Neural cell (in vitro differentiated cells): ENCODE results near the gene AQP12A. TPM values are rescaled to one million over a fixed set of nuclear protein-coding genes. Genes with fewer than 3 reads are reported as not detected.

Experiments used
- H2AFZ ChIP-seq: fragments of 200-600, 300-800 bp; sonication (generic), shearing (Covaris generic); 2 replicates; pipeline ENCODE4 v1.6.0; 2014; ENCODE audit warnings: low read depth, mild to moderate bottlenecking, antibody characterized with exemption, low read length, moderate library complexity
- H3F3A ChIP-seq: fragments of 200-600 bp; shearing (Covaris generic); 2 replicates; pipeline ENCODE4 v1.6.1; 2016; ENCODE audit warnings: mild to moderate bottlenecking, moderate library complexity, mixed read lengths, antibody characterized with exemption, low read length; ENCODE audit not compliant: insufficient read depth, poor library complexity, severe bottlenecking
- H3K27ac ChIP-seq: fragments of 200-600, 300-800 bp; sonication (generic), shearing (Covaris generic); 2 replicates; pipeline ENCODE4 v1.5.1; 2014; ENCODE audit warnings: mild to moderate bottlenecking, low read length, moderate library complexity
- H3K27me3 ChIP-seq: fragments of 300-800, 200-600 bp; sonication (generic), shearing (Covaris generic); 2 replicates; pipeline ENCODE4 v1.6.0; 2014; ENCODE audit warnings: mild to moderate bottlenecking, low read depth, low read length, moderate library complexity; ENCODE audit not compliant: insufficient read depth
- H3K36me3 ChIP-seq: fragments of 300-800, 200-600 bp; sonication (generic), shearing (Covaris generic); 2 replicates; pipeline ENCODE4 v1.5.1; 2014; ENCODE audit warnings: mild to moderate bottlenecking, antibody characterized with exemption, low read length, moderate library complexity; ENCODE audit not compliant: insufficient read depth
- H3K4me2 ChIP-seq: fragments of 300-800, 200-600 bp; sonication (generic), shearing (Covaris generic); 2 replicates; pipeline ENCODE4 v1.6.0; 2014; ENCODE audit warnings: mild to moderate bottlenecking, low read length
- H3K4me3 ChIP-seq: fragments of 300-800, 200-600 bp; sonication (generic), shearing (Covaris generic); 2 replicates; pipeline ENCODE4 v1.5.1; 2014; ENCODE audit warnings: mild to moderate bottlenecking, low read length, moderate library complexity
- H3K79me2 ChIP-seq: fragments of 200-600 bp; shearing (Covaris generic); replicated peaks from 2 replicates; pipeline ENCODE4 v1.6.0; 2014; ENCODE audit warnings: mild to moderate bottlenecking, low read length, moderate library complexity; ENCODE audit not compliant: insufficient read depth
- H3K9ac ChIP-seq: fragments of 300-800, 200-600 bp; sonication (generic), shearing (Covaris generic); 2 replicates; pipeline ENCODE4 v1.6.1; 2016; ENCODE audit warnings: mild to moderate bottlenecking, low read length, mixed read lengths
- H3K9me2 ChIP-seq: fragments of 200-600 bp; shearing (Covaris generic); 2 replicates; pipeline ENCODE4 v1.6.1; 2016; ENCODE audit warnings: mild to moderate bottlenecking, low read length, mixed read lengths; ENCODE audit not compliant: insufficient read depth
- H3K9me3 ChIP-seq: fragments of 200-600, 300-800 bp; sonication (generic), shearing (Covaris generic); 2 replicates; pipeline ENCODE4 v1.6.1; 2016; ENCODE audit warnings: mild to moderate bottlenecking, mixed run types, low read length, moderate library complexity, mixed read lengths
- H4K20me1 ChIP-seq: fragments of 200-600 bp; shearing (Covaris generic); 2 replicates; pipeline ENCODE4 v1.6.1; 2016; ENCODE audit warnings: mild to moderate bottlenecking, mixed run types; ENCODE audit not compliant: insufficient read depth
- CTCF ChIP-seq: fragments of 450-650 bp; IDR thresholded peaks from 2 replicates; pipeline ENCODE4 v1.5.1; 2014; ENCODE audit warnings: antibody characterized with exemption, mild to moderate bottlenecking, moderate library complexity; ENCODE audit not compliant: poor library complexity, severe bottlenecking
- EP300 ChIP-seq: fragments of 450-650 bp; conservative IDR thresholded peaks from 2 replicates; pipeline ENCODE4 v1.6.1; 2014; ENCODE audit warnings: antibody characterized with exemption, mild to moderate bottlenecking, moderate library complexity; ENCODE audit not compliant: poor library complexity, severe bottlenecking
- EZH2 ChIP-seq: fragments of 200-600, 300-800 bp; shearing (Covaris generic), sonication (generic); IDR thresholded peaks from 2 replicates; pipeline ENCODE4 v1.6.1; 2014; ENCODE audit warnings: antibody characterized with exemption, low read length, borderline replicate concordance, mild to moderate bottlenecking; ENCODE audit not compliant: insufficient read depth, poor library complexity, severe bottlenecking
- MXI1 ChIP-seq: fragments of 450-650 bp; conservative IDR thresholded peaks from 2 replicates; pipeline ENCODE4 v1.6.1; 2014; ENCODE audit warnings: antibody characterized with exemption, mild to moderate bottlenecking; ENCODE audit not compliant: poor library complexity, severe bottlenecking
- POLR2AphosphoS5 ChIP-seq: IDR thresholded peaks from 2 replicates; pipeline ENCODE4 v1.6.1; 2012
- RAD21 ChIP-seq: fragments of 450-650 bp; conservative IDR thresholded peaks from 2 replicates; pipeline ENCODE4 v1.6.1; 2014; ENCODE audit warnings: antibody characterized with exemption, mild to moderate bottlenecking, moderate library complexity
- REST ChIP-seq: IDR thresholded peaks from 2 replicates; pipeline ENCODE4 v1.6.1; 2012; ENCODE audit warnings: borderline replicate concordance
- SMC3 ChIP-seq: fragments of 450-650 bp; conservative IDR thresholded peaks from 2 replicates; pipeline ENCODE4 v1.6.1; 2014; ENCODE audit warnings: antibody characterized with exemption, mild to moderate bottlenecking, moderate library complexity; ENCODE audit not compliant: poor library complexity
- TAF1 ChIP-seq: IDR thresholded peaks from 2 replicates; pipeline ENCODE4 v1.6.1; 2012; ENCODE audit warnings: low read depth
- polyA plus RNA-seq: library from polyadenylated mRNA; depleted of rRNA; stranded (reverse); fragments of >200 nt; gene quantifications from 2 replicates; pipeline ENCODE4 v1.2.3, GENCODE V29; 2014

The AQP12A gene
- polyA plus RNA-seq, 1 donor from 2014 or later: not detected

GRCh38 chr2:240727913-240728312, 36.2 kb downstream of the AQP12A start:
- no peak overlapping the region for H3K4me3 ChIP-seq
- H3K27ac ChIP-seq: no peak overlapping the region
- no peak overlapping the region for H2AFZ ChIP-seq
- H3F3A ChIP-seq: no peaks in the 10 kb centered on the region
- no peaks in the 10 kb centered on the region for H4K20me1 ChIP-seq
- no peaks in the 10 kb centered on the region for H3K27me3 ChIP-seq
- H3K9me2 ChIP-seq: no peaks in the 10 kb centered on the region
- no peaks in the 10 kb centered on the region for H3K9me3 ChIP-seq
- H3K4me2 ChIP-seq: no peak overlapping the region
- H3K79me2 ChIP-seq: no peaks in the 10 kb centered on the region
- TF ChIP-seq CTCF (no peak), POLR2AphosphoS5 (no peak), REST (no peak), EP300 (no peak), TAF1 (no peak), MXI1 (no peak), EZH2 (no peak), RAD21 (no peak), SMC3 (no peak)
- H3K9ac ChIP-seq: no peak overlapping the region
- no peaks in the 10 kb centered on the region for H3K36me3 ChIP-seq

- H3K36me3 ChIP-seq: no peaks in the 10 kb centered on the region
- TF ChIP-seq TAF1 (no peak), REST (no peak), CTCF (no peak), SMC3 (no peak), EZH2 (no peak), POLR2AphosphoS5 (no peak), MXI1 (no peak)
- H3K9me2 ChIP-seq: no peaks in the 10 kb centered on the region
- H4K20me1 ChIP-seq: no peaks in the 10 kb centered on the region
- H3K27me3 ChIP-seq: no peaks in the 10 kb centered on the region
- no peak overlapping the region for H2AFZ ChIP-seq
- no peaks in the 10 kb centered on the region for H3F3A ChIP-seq
- H3K9ac ChIP-seq: no peak overlapping the region
- H3K27ac ChIP-seq: no peak overlapping the region
- H3K79me2 ChIP-seq: no peaks in the 10 kb centered on the region
- H3K9me3 ChIP-seq: no peaks in the 10 kb centered on the region
- H3K4me2 ChIP-seq: no peak overlapping the region
- no peak overlapping the region for H3K4me3 ChIP-seq
Observed at GRCh38 chr2:240728361-240728760, 36.7 kb downstream of the AQP12A start.
